ENCODE results near the gene GPHN.

Gene GPHN

DNA sequence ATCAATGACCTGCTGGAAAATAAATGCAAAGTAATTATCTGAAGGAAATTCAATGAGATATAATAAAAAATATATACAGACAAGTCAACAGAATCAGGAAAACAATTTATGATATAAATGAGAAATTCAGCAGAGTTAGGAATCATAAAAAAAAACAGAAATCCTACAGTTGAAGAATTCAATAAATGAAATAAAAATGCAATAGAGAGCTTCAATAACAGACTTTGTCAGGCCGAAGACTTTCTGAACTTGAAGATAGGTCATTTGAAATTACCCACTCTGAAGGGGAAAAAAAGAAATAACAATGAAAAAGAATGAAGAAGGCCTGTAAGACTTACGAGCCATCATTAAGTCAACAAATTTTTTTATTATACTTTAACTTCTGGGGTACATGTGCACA, 665.8 kb downstream of the GPHN start:
- no peak for DNase-seq

DNA sequence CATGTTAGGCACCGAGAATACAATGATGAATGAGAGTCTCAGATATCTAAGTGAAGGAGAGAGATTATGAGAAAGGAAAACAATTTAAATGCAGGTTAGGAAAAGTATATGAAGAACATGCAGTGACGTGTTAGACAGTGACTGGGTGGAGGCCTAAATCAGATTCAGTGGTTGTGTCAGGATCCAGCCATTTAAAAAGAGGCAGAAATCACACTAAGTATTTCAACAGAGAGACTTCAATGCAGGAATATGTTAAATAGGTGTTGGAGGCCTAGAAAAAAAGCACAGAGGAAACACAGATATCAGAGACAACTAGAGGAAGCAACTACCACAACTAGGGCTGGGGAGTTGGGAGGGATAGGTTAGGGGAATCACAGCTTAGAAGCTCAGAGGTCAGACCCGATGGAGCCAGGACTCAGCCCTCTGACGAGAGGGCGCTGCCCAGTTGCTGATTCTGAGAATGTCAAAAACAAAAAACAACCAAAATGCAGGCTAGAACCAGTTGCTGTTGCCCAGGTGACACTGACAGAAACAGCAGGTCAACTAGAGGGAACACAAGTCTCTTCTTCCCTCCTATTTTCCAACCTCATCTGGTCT, 678.3 kb downstream of the GPHN start:
- DNase-seq, result no peak

DNA sequence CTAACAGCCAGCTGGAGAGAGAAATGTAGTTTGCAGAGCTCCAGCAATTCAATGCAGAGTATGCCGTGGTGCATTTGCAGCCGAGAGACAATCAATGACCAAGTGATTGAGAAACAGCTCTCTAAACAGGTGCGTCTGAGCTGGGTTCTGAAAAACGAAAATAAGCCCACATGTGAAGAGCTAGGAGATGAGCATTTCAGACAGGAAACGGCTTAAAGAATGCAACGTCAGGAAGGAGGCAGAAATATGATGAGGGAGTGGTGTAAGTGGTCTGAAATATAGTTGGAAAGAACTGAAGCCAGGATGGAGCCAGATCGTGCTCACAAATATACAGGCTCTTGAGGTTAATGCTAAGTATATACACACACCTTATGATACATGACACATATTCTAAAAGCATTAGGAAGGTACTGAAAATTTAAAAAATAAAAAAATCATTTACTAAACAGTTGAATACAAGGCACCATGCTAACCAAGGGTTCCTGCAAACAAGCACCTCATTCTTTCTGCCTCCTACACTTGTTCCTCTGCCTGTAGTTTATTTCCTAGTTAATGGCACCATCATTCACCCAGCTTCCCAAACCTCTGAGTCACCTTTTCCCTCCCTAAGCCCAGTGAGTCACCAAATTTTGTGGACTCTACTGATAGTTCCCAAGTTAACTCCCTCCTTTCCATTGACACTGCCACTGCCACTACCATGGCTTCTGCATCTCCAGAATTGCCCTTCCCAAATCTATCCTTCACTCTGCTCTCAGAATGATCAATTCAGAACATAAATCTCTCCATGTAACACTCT, 679.0 kb downstream of the GPHN start:
- no peak for DNase-seq

DNA sequence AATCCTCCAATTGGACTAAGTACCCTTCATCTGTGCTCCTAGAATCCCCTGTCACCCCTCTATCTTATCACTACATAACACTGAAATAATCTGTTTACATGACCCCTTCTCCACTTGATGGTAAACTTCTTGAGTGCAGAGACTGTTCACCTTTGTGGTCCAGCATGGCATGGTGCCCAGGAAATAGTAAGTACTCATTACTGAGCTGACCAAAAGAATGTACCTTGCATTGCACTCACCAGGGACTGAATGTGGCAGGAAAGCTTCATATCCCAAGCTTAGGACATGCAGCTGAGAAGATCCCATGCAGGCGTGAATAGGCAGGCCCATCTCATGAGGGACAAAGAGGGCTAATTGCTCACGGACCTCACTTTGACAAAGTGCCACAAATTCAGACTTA, 679.9 kb downstream of the GPHN start:
- DNase-seq, result no peak

DNA sequence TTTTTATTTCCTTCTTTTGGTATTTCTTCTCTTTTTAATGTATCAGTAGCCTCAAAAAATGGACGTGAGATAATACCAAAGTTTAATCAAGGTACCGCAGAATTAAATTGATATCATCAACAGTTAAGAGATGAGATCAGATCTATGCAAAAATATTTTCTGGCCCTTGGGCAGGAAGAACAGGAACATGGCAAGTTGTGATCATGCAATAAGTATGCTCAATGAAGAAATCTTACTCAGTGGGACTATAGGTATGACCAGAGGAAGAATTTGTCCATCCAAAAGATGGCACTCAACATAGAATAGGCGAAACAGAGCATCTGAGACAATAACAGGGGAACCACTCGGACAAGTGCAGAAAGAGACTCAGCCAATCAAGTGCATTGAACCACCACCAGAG, 680.4 kb downstream of the GPHN start:
- no peak for DNase-seq

DNA sequence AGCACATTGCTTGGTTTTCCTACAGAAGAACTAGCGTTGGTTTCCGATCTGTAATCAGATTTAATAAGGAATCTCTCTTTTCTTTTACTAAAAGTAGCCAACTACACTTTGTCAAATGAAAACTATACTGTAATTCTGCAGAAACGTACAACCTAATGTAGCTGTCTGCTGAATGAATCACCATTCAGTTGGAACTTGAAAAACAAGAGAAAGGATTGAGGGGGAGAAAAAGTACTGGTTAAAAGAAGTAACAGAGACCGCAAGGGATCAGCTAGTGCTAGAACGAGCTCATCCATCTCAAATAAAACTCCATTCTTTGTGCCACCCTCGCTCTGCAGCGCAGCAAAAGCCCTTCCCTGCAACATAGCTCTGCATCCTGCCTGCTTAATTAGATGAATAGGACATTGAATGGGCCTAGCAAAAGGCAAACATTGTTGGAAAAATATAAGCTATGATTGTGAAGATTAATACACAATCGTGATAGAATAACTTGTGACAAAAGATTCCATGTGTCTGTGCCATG, 683.9 kb downstream of the GPHN start:
- no peak for DNase-seq

DNA sequence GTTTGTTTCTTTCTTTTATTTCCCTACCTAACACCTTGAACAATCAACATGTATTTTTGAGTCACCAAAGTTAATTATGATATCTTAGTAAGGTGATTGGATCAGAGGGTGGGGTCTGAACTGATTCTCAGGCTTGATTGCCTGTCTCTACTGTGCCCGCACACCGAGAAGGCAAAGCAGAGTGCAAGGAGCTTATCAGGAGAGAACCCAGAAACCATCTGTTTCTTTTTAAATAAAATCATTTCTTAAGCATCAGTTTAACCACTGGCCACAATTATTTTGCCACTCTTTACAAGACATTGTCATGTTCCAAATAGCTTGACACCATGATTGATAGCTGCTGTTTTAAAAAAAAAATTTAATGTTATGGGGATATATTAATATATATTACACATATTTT, 684.4 kb downstream of the GPHN start:
- DNase-seq, result no peak

DNA sequence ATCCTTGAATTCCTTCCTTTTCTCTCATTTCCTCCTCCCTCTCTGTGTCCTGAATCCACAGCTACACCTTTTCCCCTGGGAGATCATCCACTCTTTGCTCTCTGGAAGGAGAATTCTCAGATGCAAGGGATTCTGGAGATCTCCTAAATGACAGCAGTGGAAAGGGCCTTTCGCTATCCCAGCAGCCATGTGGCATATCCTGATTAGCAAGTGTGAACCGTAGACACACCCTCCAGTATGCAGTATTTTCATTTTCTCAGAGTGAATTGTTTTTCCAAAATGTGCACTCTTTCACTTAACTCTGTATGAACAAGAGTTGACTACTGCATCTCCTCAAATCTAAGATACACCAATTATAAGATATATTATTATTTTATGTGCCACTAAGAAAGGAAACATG, 687.3 kb downstream of the GPHN start:
- no peak for DNase-seq

DNA sequence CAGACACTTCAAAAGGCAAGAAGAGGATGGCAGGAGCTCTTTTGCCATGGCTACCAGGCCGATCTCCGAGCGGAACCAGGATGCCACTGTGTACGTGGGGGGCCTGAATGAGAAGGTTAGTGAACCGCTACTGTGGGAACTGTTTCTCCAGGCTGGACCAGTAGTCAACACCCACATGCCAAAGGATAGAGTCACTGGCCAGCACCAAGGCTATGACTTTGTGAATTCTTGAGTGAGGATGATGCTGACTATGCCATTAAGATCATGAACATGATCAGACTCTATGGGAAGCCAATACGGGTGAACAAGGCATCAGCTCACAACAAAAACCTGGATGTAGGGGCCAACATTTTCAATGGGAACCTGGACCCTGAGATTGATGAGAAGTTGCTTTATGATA, 691.1 kb downstream of the GPHN start:
- DNase-seq, result no peak

DNA sequence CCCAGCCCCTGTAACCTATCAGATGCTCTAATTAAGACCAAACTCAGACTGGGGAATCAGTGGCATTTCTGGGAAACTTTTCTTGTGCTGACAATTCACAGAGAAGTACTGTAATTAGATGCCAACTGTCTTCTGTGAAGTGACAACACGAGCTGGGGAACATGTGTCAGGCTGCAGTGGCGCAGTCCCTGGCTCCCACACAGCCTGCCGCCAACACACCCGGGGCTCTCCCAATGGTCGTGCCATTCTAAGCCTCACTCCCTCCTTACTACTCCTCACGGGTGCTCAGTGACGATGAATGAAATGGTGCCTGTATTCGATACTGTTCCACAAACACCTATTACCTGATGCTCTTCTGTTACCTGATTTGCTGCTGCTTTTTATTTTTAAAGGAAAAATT, 699.9 kb downstream of the GPHN start:
- DNase-seq, result no peak

DNA sequence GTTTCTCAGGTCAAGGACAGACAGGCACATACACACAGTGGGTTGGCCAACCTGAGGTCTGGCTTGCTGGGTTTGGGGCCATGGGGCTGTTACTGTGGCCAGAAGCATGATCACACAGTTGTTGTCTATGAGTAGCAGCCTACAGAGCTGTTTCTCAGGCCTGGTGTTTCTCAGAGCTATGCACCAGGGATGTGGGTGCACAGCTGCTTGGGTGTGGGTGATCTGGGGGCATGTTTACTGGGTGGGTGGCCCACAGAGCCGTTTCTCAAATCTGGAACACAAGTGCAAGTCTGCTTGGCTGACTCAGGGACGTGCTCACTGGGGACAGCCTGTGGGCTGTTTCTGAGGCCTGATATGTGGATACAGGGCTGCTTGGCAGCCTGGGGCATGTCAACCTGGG, 710.2 kb downstream of the GPHN start:
- no peak for DNase-seq

DNA sequence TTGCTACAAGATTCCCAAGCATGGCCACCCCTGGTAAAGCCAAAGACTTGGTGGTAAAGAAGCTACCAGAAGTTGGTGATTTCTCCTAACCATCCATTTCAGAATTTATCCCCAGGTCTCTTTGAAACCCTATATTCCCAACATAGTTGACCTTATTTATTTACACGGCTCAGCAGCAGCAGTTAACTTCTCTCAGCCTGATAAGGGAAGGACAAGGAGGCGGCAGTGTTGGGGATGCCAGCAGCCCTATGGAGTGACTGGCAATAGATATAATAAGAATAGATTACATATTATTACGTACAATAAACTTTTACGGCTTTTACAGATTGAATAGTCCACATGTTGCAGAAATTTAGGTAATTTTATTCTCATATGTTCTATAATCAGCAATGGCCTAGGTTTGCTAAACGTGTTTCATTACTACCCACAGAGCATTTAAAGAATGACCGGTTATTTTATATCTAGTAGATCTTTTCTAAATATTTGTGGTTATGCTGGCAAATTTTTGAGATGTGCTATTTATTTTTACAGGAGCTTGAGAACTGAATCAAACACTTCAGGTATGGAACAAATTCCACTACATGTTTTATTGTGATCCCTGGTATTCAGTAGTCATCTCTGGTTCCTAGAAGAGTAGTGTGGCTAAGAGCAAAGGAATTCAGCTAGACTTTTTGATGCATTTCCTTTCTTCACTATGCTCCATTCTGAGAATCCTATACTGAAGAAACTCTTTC, 713.5 kb downstream of the GPHN start:
- DNase-seq, result no peak

DNA sequence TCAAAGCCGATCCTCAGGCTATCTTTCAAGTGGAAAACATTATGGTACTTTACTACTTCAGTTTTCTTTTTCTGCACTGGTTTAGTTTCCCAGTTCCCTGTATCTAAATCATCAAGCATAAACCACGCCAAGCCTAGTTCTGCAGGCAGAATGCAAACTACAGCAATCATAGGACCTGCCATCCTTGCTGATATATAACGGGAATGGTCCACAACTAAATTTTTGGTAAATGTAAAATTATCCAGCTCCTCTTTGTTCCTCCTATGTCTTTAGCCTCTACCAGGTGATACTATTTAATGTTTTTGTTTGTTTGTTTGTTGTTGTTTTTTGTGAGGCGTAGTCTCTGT, 714.0 kb downstream of the GPHN start:
- DNase-seq, result no peak

DNA sequence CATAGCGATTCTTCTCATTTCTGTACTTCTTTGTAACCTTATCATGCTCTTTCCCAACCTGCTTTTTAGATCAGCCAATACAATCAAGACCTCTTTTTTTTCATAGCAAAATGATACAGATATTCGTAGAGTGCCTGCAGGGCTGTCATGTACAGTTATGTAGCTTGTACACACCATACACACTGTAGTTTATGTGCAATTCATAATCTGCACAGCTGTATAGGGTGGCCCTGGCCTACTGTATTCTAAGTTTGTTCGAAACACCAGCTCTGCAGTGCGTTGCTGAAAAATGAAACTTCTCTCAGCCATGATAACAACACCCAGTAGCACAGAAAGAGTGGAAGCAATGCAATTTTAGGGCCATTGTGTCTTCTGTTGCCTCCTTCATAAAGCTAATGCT, 717.6 kb downstream of the GPHN start:
- no peak for DNase-seq

DNA sequence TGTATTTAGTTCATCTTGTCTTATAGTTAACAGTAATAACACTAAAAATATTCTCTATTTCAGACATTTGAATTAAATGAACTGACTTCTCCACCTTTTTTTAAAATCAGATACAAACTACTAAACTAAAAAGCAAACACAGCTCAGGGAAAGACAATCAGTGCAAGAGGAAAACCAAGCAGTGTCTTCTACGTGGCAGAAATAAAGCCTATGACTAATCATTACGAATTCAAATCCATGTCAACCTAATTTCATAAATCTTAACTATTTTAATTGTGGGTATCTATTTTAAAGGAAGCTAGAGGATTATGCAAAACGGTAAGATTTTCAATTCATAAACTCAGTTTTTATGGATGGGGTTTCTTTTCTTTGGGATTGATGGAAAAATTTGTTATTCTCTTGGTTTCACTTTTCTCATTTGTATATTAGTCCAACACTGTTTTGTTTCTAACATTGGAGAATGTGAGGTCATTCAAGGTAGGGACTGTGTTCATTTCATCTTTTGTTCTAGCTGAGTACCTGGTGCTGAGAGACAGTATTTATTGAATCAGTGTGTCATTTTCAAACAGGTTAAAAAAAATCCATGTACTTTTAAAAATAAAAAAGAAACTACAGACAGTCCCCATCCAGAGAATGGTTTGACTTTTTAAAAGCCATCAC, 720.5 kb downstream of the GPHN start:
- DNase-seq, result no peak
